ENCODE results near the gene INTS15.

INTS15 gene

GRCh38 chr7:6590645-6591110, 857 bp downstream of the INTS15 start:
- peak overlapping the region; percentile 90 for H3K9ac ChIP-seq (ENCODE audit: low read depth, low read length)
- H3K36me3 ChIP-seq (ENCODE audit: insufficient read depth, low read length), result peaks cover 6% of the 10 kb centered on the region; the same call in 1 of the 2 replicates
- no peaks in the 10 kb centered on the region for H3K4me1 ChIP-seq (ENCODE audit: insufficient read depth, low read length)
- H3K9me3 ChIP-seq (ENCODE audit: control insufficient read depth, insufficient read depth, low read length), result no peaks in the 10 kb centered on the region

GRCh38 chr7:6600093-6600492, 10.3 kb downstream of the INTS15 start:
- no peaks in the 10 kb centered on the region for H3K4me1 ChIP-seq (ENCODE audit: insufficient read depth, low read length)
- H3K9ac ChIP-seq (ENCODE audit: low read depth, low read length), result no peak overlapping the region
- H3K36me3 ChIP-seq (ENCODE audit: insufficient read depth, low read length), result peaks cover 5% of the 10 kb centered on the region; the same call in 1 of the 2 replicates
- H3K9me3 ChIP-seq (ENCODE audit: control insufficient read depth, insufficient read depth, low read length), result no peaks in the 10 kb centered on the region

- no peaks in the 10 kb centered on the region for H3K9me3 ChIP-seq (ENCODE audit: control insufficient read depth, insufficient read depth, low read length)
- no peaks in the 10 kb centered on the region for H3K36me3 ChIP-seq (ENCODE audit: insufficient read depth, low read length)
- H3K9ac ChIP-seq (ENCODE audit: low read depth, low read length), result no peak overlapping the region
- no peaks in the 10 kb centered on the region for H3K4me1 ChIP-seq (ENCODE audit: insufficient read depth, low read length)
These were observed 14.6 kb downstream of the INTS15 start for GRCh38 chr7:6604458-6604857.

GRCh38 chr7:6606866-6607583, 17.2 kb downstream of the INTS15 start:
- H3K4me1 ChIP-seq (ENCODE audit: insufficient read depth, low read length), result no peaks in the 10 kb centered on the region
- H3K36me3 ChIP-seq (ENCODE audit: insufficient read depth, low read length), result no peaks in the 10 kb centered on the region
- no peak overlapping the region for H3K9ac ChIP-seq (ENCODE audit: low read depth, low read length)
- H3K9me3 ChIP-seq (ENCODE audit: control insufficient read depth, insufficient read depth, low read length), result no peaks in the 10 kb centered on the region

- no peaks in the 10 kb centered on the region for H3K4me1 ChIP-seq (ENCODE audit: insufficient read depth, low read length)
These were observed 17.8 kb downstream of the INTS15 start for GRCh38 chr7:6607651-6608051.

GRCh38 chr7:6608081-6608480, 18.3 kb downstream of the INTS15 start:
- Histone ChIP-seq H3K9ac (ENCODE audit: low read depth, low read length) (no peak overlapping the region), H3K9me3 (ENCODE audit: control insufficient read depth, insufficient read depth, low read length) (no peaks in the 10 kb centered on the region), H3K4me1 (ENCODE audit: insufficient read depth, low read length) (no peaks in the 10 kb centered on the region), H3K36me3 (ENCODE audit: insufficient read depth, low read length) (no peaks in the 10 kb centered on the region)

More at GRCh38 chr7:6607651-6608051, 17.8 kb downstream of the INTS15 start:
- no peaks in the 10 kb centered on the region for H3K36me3 ChIP-seq (ENCODE audit: insufficient read depth, low read length)
- H3K9me3 ChIP-seq (ENCODE audit: control insufficient read depth, insufficient read depth, low read length), result no peaks in the 10 kb centered on the region
- no peak overlapping the region for H3K9ac ChIP-seq (ENCODE audit: low read depth, low read length)

GRCh38 chr7:6608794-6609193, 19.0 kb downstream of the INTS15 start:
- H3K36me3 ChIP-seq (ENCODE audit: insufficient read depth, low read length), result no peaks in the 10 kb centered on the region
- H3K9me3 ChIP-seq (ENCODE audit: control insufficient read depth, insufficient read depth, low read length), result no peaks in the 10 kb centered on the region
- H3K4me1 ChIP-seq (ENCODE audit: insufficient read depth, low read length), result peaks cover 4% of the 10 kb centered on the region
- no peak overlapping the region for H3K9ac ChIP-seq (ENCODE audit: low read depth, low read length)

GRCh38 chr7:6612819-6613218, 23.0 kb downstream of the INTS15 start:
- Histone ChIP-seq H3K36me3 (ENCODE audit: insufficient read depth, low read length) (no peaks in the 10 kb centered on the region), H3K9me3 (ENCODE audit: control insufficient read depth, insufficient read depth, low read length) (no peaks in the 10 kb centered on the region), H3K9ac (ENCODE audit: low read depth, low read length) (no peak overlapping the region), H3K4me1 (ENCODE audit: insufficient read depth, low read length) (peaks cover 10% of the 10 kb centered on the region)

GRCh38 chr7:6613706-6614105, 23.9 kb downstream of the INTS15 start:
- Histone ChIP-seq H3K4me1 (ENCODE audit: insufficient read depth, low read length) (peaks cover 10% of the 10 kb centered on the region), H3K9ac (ENCODE audit: low read depth, low read length) (no peak overlapping the region), H3K36me3 (ENCODE audit: insufficient read depth, low read length) (no peaks in the 10 kb centered on the region), H3K9me3 (ENCODE audit: control insufficient read depth, insufficient read depth, low read length) (no peaks in the 10 kb centered on the region)

- H3K4me1 ChIP-seq (ENCODE audit: insufficient read depth, low read length), result peaks cover 10% of the 10 kb centered on the region
- H3K9ac ChIP-seq (ENCODE audit: low read depth, low read length), result peak within 1 kb of the TSS; percentile 70
- H3K36me3 ChIP-seq (ENCODE audit: insufficient read depth, low read length), result no peaks in the 10 kb centered on the region
- no peaks in the 10 kb centered on the region for H3K9me3 ChIP-seq (ENCODE audit: control insufficient read depth, insufficient read depth, low read length)
These were observed 25.3 kb downstream of the INTS15 start, which contains the start of gene ZNF853 for GRCh38 chr7:6614953-6615722. ZNF853 (plus strand) TSS chr7:6615610; CDS start chr7:6616175, 565 bp downstream.

GRCh38 chr7:6615723-6616555, 26.1 kb downstream of the INTS15 start:
- Histone ChIP-seq H3K9ac (ENCODE audit: low read depth, low read length) (peak overlapping the region; percentile 70; the same call in 1 of the 2 replicates), H3K4me1 (ENCODE audit: insufficient read depth, low read length) (peaks cover 10% of the 10 kb centered on the region), H3K9me3 (ENCODE audit: control insufficient read depth, insufficient read depth, low read length) (no peaks in the 10 kb centered on the region), H3K36me3 (ENCODE audit: insufficient read depth, low read length) (no peaks in the 10 kb centered on the region)

GRCh38 chr7:6616854-6617643, 27.2 kb downstream of the INTS15 start:
- H3K9me3 ChIP-seq (ENCODE audit: control insufficient read depth, insufficient read depth, low read length), result no peaks in the 10 kb centered on the region
- H3K36me3 ChIP-seq (ENCODE audit: insufficient read depth, low read length), result peaks cover 5% of the 10 kb centered on the region; the same call in 1 of the 2 replicates
- no peak overlapping the region for H3K9ac ChIP-seq (ENCODE audit: low read depth, low read length)
- H3K4me1 ChIP-seq (ENCODE audit: insufficient read depth, low read length), result peaks cover 10% of the 10 kb centered on the region

GRCh38 chr7:6618621-6619020, 28.8 kb downstream of the INTS15 start:
- Histone ChIP-seq H3K36me3 (ENCODE audit: insufficient read depth, low read length) (peaks cover 8% of the 10 kb centered on the region), H3K9ac (ENCODE audit: low read depth, low read length) (no peak overlapping the region), H3K9me3 (ENCODE audit: control insufficient read depth, insufficient read depth, low read length) (no peaks in the 10 kb centered on the region), H3K4me1 (ENCODE audit: insufficient read depth, low read length) (peaks cover 7% of the 10 kb centered on the region)

Measured in ES-I3 (cell line).